ENCODE results near the gene CNOT1.

The CNOT1 gene

GRCh38 chr16:58551496-58551895, 78.1 kb downstream of the CNOT1 start:
- H3K27ac ChIP-seq (ENCODE audit: low read length): no peak overlapping the region
- no peak for TF ChIP-seq CTCF (IDR thresholded peaks at IDR 0.05; ENCODE audit: low read depth, low read length)
- no peak for TF ChIP-seq EZH2phosphoT487 (IDR thresholded peaks at IDR 0.05; ENCODE audit: low read depth)
- H3K36me3 ChIP-seq (replicated peaks; ENCODE audit: low read depth, low read length): peaks cover 86% of the 10 kb centered on the region
- H3K4me2 ChIP-seq (ENCODE audit: low read length): no peak overlapping the region
- H3K4me3 ChIP-seq (ENCODE audit: low read length): no peak overlapping the region
- H2AFZ ChIP-seq (ENCODE audit: low read depth, low read length): no peak overlapping the region
- H3K4me1 ChIP-seq (ENCODE audit: low read length): no peaks in the 10 kb centered on the region
- H3K79me2 ChIP-seq (ENCODE audit: low read length): peaks cover 35% of the 10 kb centered on the region
- H3K9me3 ChIP-seq (ENCODE audit: insufficient read depth, low read length): no peaks in the 10 kb centered on the region
- H3K9ac ChIP-seq (ENCODE audit: low read length): no peak overlapping the region
- peaks cover 8% of the 10 kb centered on the region; the same call in 1 of the 2 replicates for H4K20me1 ChIP-seq (ENCODE audit: insufficient read depth, low read length)
- H3K27me3 ChIP-seq (ENCODE audit: low read depth, low read length): no peaks in the 10 kb centered on the region

- H4K20me1 ChIP-seq (ENCODE audit: insufficient read depth, low read length): peaks cover 17% of the 10 kb centered on the region
- H3K36me3 ChIP-seq (replicated peaks; ENCODE audit: low read depth, low read length): peaks cover 90% of the 10 kb centered on the region
- H3K27me3 ChIP-seq (ENCODE audit: low read depth, low read length): no peaks in the 10 kb centered on the region
- H3K79me2 ChIP-seq (ENCODE audit: low read length): peaks cover 33% of the 10 kb centered on the region
- no peak overlapping the region for H3K4me2 ChIP-seq (ENCODE audit: low read length)
- H3K4me3 ChIP-seq (ENCODE audit: low read length): no peak overlapping the region
- no peaks in the 10 kb centered on the region for H3K9me3 ChIP-seq (ENCODE audit: insufficient read depth, low read length)
- H3K9ac ChIP-seq (ENCODE audit: low read length): no peak overlapping the region
- no peaks in the 10 kb centered on the region for H3K4me1 ChIP-seq (ENCODE audit: low read length)
- H3K27ac ChIP-seq (ENCODE audit: low read length): no peak overlapping the region
- H2AFZ ChIP-seq (ENCODE audit: low read depth, low read length): no peak overlapping the region
- no peak for TF ChIP-seq EZH2phosphoT487 (IDR thresholded peaks at IDR 0.05; ENCODE audit: low read depth)
- no peak for TF ChIP-seq CTCF (IDR thresholded peaks at IDR 0.05; ENCODE audit: low read depth, low read length)
Measured at GRCh38 chr16:58548378-58548777, 81.2 kb downstream of the CNOT1 start.

- peaks cover 91% of the 10 kb centered on the region for H3K36me3 ChIP-seq (replicated peaks; ENCODE audit: low read depth, low read length)
Measured at GRCh38 chr16:58543685-58544084, 85.9 kb downstream of the CNOT1 start.

GRCh38 chr16:58542291-58542690, 87.3 kb downstream of the CNOT1 start:
- H3K4me1 ChIP-seq (ENCODE audit: low read length): no peaks in the 10 kb centered on the region
- no peak overlapping the region for H3K4me3 ChIP-seq (ENCODE audit: low read length)
- no peak overlapping the region for H3K9ac ChIP-seq (ENCODE audit: low read length)
- no peak overlapping the region for H3K4me2 ChIP-seq (ENCODE audit: low read length)
- H3K79me2 ChIP-seq (ENCODE audit: low read length): peaks cover 7% of the 10 kb centered on the region
- H3K9me3 ChIP-seq (ENCODE audit: insufficient read depth, low read length): no peaks in the 10 kb centered on the region
- peaks cover 12% of the 10 kb centered on the region; the same call in 1 of the 2 replicates for H4K20me1 ChIP-seq (ENCODE audit: insufficient read depth, low read length)
- H2AFZ ChIP-seq (ENCODE audit: low read depth, low read length): no peak overlapping the region
- no peaks in the 10 kb centered on the region for H3K27me3 ChIP-seq (ENCODE audit: low read depth, low read length)
- H3K36me3 ChIP-seq (replicated peaks; ENCODE audit: low read depth, low read length): peaks cover 94% of the 10 kb centered on the region
- H3K27ac ChIP-seq (ENCODE audit: low read length): no peak overlapping the region
- TF ChIP-seq CTCF (IDR thresholded peaks at IDR 0.05; ENCODE audit: low read depth, low read length) (no peak), EZH2phosphoT487 (IDR thresholded peaks at IDR 0.05; ENCODE audit: low read depth) (no peak)

More at GRCh38 chr16:58543685-58544084, 85.9 kb downstream of the CNOT1 start:
- H3K79me2 ChIP-seq (ENCODE audit: low read length): peaks cover 13% of the 10 kb centered on the region
- no peak overlapping the region for H3K9ac ChIP-seq (ENCODE audit: low read length)
- no peaks in the 10 kb centered on the region for H3K4me1 ChIP-seq (ENCODE audit: low read length)
- TF ChIP-seq EZH2phosphoT487 (IDR thresholded peaks at IDR 0.05; ENCODE audit: low read depth) (no peak), CTCF (IDR thresholded peaks at IDR 0.05; ENCODE audit: low read depth, low read length) (no peak)
- H3K27me3 ChIP-seq (ENCODE audit: low read depth, low read length): no peaks in the 10 kb centered on the region
- no peak overlapping the region for H3K4me3 ChIP-seq (ENCODE audit: low read length)
- H3K9me3 ChIP-seq (ENCODE audit: insufficient read depth, low read length): no peaks in the 10 kb centered on the region
- no peak overlapping the region for H2AFZ ChIP-seq (ENCODE audit: low read depth, low read length)
- H3K27ac ChIP-seq (ENCODE audit: low read length): no peak overlapping the region
- H4K20me1 ChIP-seq (ENCODE audit: insufficient read depth, low read length): peaks cover 16% of the 10 kb centered on the region
- H3K4me2 ChIP-seq (ENCODE audit: low read length): no peak overlapping the region
